ENCODE measurements around the gene CA5A. TPM values are rescaled to one million over a fixed set of nuclear protein-coding genes. Genes with fewer than 3 reads are reported as not detected.

CA5A gene
- total RNA-seq, 2 experiments from 2014 or later = not detected

DNA sequence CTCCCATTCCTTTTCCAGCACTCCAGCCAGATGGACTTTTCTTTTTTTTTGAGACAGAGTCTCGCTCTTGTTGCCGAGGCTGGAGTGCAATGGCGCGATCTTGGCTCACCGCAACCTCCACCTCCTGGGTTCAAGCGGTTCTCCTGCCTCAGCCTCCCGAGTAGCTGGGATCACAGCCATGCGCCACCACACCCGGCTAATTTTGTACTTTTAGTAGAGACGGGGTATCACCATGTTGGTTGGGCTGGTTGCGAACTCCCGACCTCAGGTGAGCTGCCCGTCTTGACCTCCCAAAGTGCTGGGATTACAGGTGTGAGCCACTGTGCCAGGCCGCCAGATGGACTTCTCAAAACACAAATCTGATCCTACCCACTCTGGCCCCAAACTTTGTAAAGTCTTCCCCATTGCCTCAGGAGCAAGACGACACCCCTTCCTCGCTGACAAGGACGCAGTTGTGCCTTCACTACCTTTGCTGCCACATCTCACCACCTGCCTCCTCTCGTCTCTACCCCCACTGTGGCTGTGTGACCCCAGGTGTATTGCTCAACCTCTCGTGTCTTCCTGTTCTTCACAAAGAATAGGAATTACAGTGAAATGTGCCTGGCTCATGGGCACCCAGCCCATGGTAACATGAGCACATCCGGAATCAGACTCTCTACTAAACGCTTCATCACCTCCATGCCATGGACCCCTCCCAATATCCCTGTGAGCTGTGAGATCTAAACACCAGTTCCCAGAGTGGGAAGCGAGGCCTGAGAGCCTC lies 11.2 kb upstream of the CA5A start:
- no peaks in the 10 kb centered on the region for H3K36me3 ChIP-seq (ENCODE audit: insufficient read depth, low read length)
- intact Hi-C loops (cut with DNase I, micrococcal nuclease) = no loop called here
- TF ChIP-seq, protein P1, sequence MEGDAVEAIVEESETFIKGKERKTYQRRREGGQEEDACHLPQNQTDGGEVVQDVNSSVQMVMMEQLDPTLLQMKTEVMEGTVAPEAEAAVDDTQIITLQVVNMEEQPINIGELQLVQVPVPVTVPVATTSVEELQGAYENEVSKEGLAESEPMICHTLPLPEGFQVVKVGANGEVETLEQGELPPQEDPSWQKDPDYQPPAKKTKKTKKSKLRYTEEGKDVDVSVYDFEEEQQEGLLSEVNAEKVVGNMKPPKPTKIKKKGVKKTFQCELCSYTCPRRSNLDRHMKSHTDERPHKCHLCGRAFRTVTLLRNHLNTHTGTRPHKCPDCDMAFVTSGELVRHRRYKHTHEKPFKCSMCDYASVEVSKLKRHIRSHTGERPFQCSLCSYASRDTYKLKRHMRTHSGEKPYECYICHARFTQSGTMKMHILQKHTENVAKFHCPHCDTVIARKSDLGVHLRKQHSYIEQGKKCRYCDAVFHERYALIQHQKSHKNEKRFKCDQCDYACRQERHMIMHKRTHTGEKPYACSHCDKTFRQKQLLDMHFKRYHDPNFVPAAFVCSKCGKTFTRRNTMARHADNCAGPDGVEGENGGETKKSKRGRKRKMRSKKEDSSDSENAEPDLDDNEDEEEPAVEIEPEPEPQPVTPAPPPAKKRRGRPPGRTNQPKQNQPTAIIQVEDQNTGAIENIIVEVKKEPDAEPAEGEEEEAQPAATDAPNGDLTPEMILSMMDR (IDR thresholded peaks at IDR 0.05) = no peak
- H3K9me3 ChIP-seq (ENCODE audit: control insufficient read depth in 1 of 2, insufficient read depth in 1 of 2, low read length in 2 of 2) = no peaks in the 10 kb centered on the region
- peaks cover 22% of the 10 kb centered on the region for H3K4me1 ChIP-seq (ENCODE audit: insufficient read depth, low read length)
- no peaks in the 10 kb centered on the region for H3K9me3 Mint-ChIP-seq
- peaks cover 12% of the 10 kb centered on the region for H3K36me3 Mint-ChIP-seq (ENCODE audit: low read depth)
- ChIA-PET CTCF (interaction anchor here (0.6 kb wide), 1 partner anchor 19 kb away, joined by 3 read pairs; no protein-coding TSS in a partner anchor), POLR2A (no interaction called here)
- ATAC-seq (ENCODE audit: poor library complexity) = no peak
- no peak overlapping the region for H3K27ac Mint-ChIP-seq
- no peaks in the 10 kb centered on the region for H3K27me3 Mint-ChIP-seq
- peaks cover 15% of the 10 kb centered on the region for H3K4me1 Mint-ChIP-seq (ENCODE audit: low read depth)
- no peak for DNase-seq
- H3K27me3 ChIP-seq (ENCODE audit: control insufficient read depth in 1 of 2, insufficient read depth in 2 of 2, low read length in 2 of 2) = no peaks in the 10 kb centered on the region
- no peak overlapping the region for H3K4me3 Mint-ChIP-seq
- no peak overlapping the region for H3K4me3 ChIP-seq (ENCODE audit: low read length)
- no peak overlapping the region for H3K27ac ChIP-seq (ENCODE audit: low read depth in 1 of 2, low read length in 2 of 2)

DNA sequence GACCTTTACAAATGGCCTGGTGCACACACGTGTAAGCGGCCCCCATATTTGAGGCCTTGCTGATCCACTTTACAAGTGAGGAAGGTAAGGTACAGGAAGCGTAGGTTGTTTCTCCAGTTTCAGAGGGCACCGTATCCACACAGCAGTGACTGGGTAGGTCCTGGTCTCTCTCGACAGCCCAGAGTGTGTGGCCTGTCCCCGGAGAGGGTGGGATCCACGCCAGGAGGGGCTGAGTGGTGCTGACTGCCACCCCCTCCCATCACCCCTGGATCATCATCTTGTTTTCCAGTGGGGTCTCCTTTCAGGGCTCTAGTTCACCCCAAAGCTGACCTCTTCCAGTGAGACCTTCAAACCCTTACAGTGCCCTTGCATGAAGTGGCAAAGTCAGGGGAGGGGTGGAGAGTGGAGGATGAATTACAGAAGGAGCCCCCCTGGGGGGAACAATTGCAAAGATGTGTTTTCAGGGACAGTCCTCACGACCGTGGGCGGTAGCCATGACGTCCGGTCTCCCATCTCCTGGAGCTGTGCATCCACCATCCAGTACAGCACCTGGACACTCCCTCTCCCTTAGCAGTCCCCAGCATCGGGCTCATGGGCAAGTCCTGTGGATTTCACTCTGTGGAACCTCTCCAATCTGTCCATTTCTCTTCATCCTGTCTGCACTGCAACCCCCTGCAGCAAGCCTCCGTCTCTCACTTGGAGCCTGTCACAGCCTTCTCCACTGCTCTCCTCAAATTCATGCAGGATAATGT lies 10.4 kb upstream of the CA5A start:
- peaks cover 8% of the 10 kb centered on the region for H3K4me1 Mint-ChIP-seq (ENCODE audit: low read depth)
- CTCF ChIA-PET = no interaction called here
- no peak overlapping the region for H3K27ac Mint-ChIP-seq
- peaks cover 7% of the 10 kb centered on the region for H3K36me3 Mint-ChIP-seq (ENCODE audit: low read depth)
- H3K27ac ChIP-seq (ENCODE audit: low read depth in 1 of 2, low read length in 2 of 2) = no peak overlapping the region
- H3K36me3 ChIP-seq (ENCODE audit: insufficient read depth, low read length) = no peaks in the 10 kb centered on the region
- H3K9me3 ChIP-seq (ENCODE audit: control insufficient read depth in 1 of 2, insufficient read depth in 1 of 2, low read length in 2 of 2) = no peaks in the 10 kb centered on the region
- no peak overlapping the region for H3K4me3 ChIP-seq (ENCODE audit: low read length)
- TF ChIP-seq, protein P1 (IDR thresholded peaks at IDR 0.05) = no peak
- H3K27me3 ChIP-seq (ENCODE audit: control insufficient read depth in 1 of 2, insufficient read depth in 2 of 2, low read length in 2 of 2) = no peaks in the 10 kb centered on the region
- POLR2A ChIA-PET = no interaction called here
- H3K4me1 ChIP-seq (ENCODE audit: insufficient read depth, low read length) = peaks cover 15% of the 10 kb centered on the region
- no peak for DNase-seq
- no peak for ATAC-seq (ENCODE audit: poor library complexity)
- no peaks in the 10 kb centered on the region for H3K27me3 Mint-ChIP-seq
- H3K9me3 Mint-ChIP-seq = no peaks in the 10 kb centered on the region
- intact Hi-C loops (cut with DNase I, micrococcal nuclease) = no loop called here
- H3K4me3 Mint-ChIP-seq = no peak overlapping the region

- H3K4me1 Mint-ChIP-seq (ENCODE audit: low read depth) = peaks cover 1% of the 10 kb centered on the region
- peak in 2 of 14 experiments; percentile 33 to 61 for DNase-seq
- no peaks in the 10 kb centered on the region for H3K27me3 ChIP-seq (ENCODE audit: control insufficient read depth in 1 of 2, insufficient read depth in 2 of 2, low read length in 2 of 2)
- no peaks in the 10 kb centered on the region for H3K36me3 ChIP-seq (ENCODE audit: insufficient read depth, low read length)
- ChIA-PET POLR2A (no interaction called here), CTCF (no interaction called here)
- H3K27ac ChIP-seq (ENCODE audit: low read depth in 1 of 2, low read length in 2 of 2) = no peak overlapping the region
- no peaks in the 10 kb centered on the region for H3K27me3 Mint-ChIP-seq
- no peaks in the 10 kb centered on the region for H3K9me3 Mint-ChIP-seq
- peaks cover 11% of the 10 kb centered on the region for H3K4me1 ChIP-seq (ENCODE audit: insufficient read depth, low read length)
- no peak overlapping the region for H3K4me3 Mint-ChIP-seq
- intact Hi-C loops (cut with DNase I, micrococcal nuclease) = no loop called here
- H3K9me3 ChIP-seq (ENCODE audit: control insufficient read depth in 1 of 2, insufficient read depth in 1 of 2, low read length in 2 of 2) = no peaks in the 10 kb centered on the region
- peaks cover under 1% of the 10 kb centered on the region for H3K36me3 Mint-ChIP-seq (ENCODE audit: low read depth)
- H3K27ac Mint-ChIP-seq = no peak overlapping the region
- no peak for ATAC-seq (ENCODE audit: poor library complexity)
- TF ChIP-seq, protein P1 (IDR thresholded peaks at IDR 0.05) = no peak
- H3K4me3 ChIP-seq (ENCODE audit: low read length) = peak overlapping the region; percentile 10
Observed at GRCh38 chr16:87945351-87946042, 9.2 kb upstream of the CA5A start.

All from CD4-positive, alpha-beta T cell (primary cell).